GM23248 (cell line): ENCODE results near the gene TMC1.

Source experiments
- EZH2 ChIP-seq: fragments of 200-600 bp; sonication (generic); IDR thresholded peaks from 2 replicates; pipeline ENCODE4 v1.6.1; 2018; ENCODE audit warnings: antibody characterized with exemption, mild to moderate bottlenecking; ENCODE audit not compliant: insufficient read depth, poor library complexity, severe bottlenecking
- EZH2phosphoT487 ChIP-seq: fragments of 200-600 bp; sonication (generic); IDR thresholded peaks from 2 replicates; pipeline ENCODE4 v1.6.1; 2018; ENCODE audit warnings: antibody characterized with exemption, moderate library complexity, mild to moderate bottlenecking, low read depth; ENCODE audit not compliant: insufficient read depth

- TF ChIP-seq EZH2phosphoT487 (no peak), EZH2 (no peak)
Observed at GRCh38 chr9:72827950-72828731, 306.7 kb downstream of the TMC1 start.
